Measurements from ENCODE around the gene ZMYM4.

ZMYM4 gene

GRCh38 chr1:35371506-35371905 is 103.0 kb downstream of the ZMYM4 start:
- TF ChIP-seq CTCF (IDR thresholded peaks at IDR 0.05) = no peak

GRCh38 chr1:35377555-35377954 is 109.0 kb downstream of the ZMYM4 start:
- no peak for TF ChIP-seq CTCF (IDR thresholded peaks at IDR 0.05)

DNA sequence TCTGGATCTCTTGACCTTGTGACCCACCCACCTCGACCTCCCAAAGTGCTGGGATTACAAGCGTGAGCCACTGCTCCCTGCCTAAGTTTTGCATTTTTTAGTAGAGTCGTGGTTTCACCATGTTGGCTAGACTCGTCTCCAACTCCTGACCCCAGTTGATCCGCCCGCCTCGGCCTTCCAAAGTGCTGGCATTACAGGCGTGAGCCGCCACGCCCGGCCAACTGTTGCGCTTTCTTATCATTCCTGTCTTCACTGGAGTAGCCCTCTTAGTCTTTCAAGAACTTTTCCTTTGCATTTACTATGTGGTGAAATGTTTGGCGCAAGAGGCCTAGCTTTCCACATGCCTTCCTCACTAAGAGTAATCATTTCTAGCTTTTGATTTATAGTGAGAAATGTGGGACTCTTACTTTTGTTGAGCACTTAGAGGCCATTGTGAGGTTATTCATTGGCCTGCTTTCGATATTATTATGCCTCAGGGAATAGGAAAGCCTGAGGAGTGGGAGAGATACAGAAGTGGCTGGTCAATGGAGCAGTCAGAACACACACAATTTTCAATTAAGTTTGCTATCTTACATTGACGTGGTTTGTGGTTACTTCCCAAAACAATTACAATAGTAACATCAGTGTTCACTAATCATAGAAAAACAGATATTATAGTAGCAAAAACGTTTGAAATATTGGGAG is 111.0 kb downstream of the ZMYM4 start:
- TF ChIP-seq CTCF (IDR thresholded peaks at IDR 0.05) = no peak

DNA sequence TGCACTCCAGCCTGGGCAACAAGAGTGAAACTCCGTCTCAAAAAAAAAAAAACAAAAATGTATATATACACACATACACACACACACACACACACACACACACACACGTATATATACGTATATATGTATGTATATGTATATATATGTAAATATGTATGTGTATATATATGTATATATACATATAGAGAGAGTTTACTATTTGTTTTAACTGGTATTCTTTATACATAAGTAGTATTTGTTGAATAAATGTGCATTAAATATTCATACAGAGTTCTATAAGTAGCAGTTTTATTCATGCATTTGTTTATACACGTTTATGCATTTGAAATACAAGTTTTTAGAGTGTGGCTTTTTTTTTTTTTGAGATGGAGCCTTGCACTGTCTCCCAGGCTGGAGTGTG is 113.6 kb downstream of the ZMYM4 start:
- no peak for TF ChIP-seq CTCF (IDR thresholded peaks at IDR 0.05)

GRCh38 chr1:35386290-35386689 is 117.8 kb downstream of the ZMYM4 start:
- TF ChIP-seq CTCF (IDR thresholded peaks at IDR 0.05) = no peak

GRCh38 chr1:35386959-35387358 is 118.5 kb downstream of the ZMYM4 start:
- no peak for TF ChIP-seq CTCF (IDR thresholded peaks at IDR 0.05)

DNA sequence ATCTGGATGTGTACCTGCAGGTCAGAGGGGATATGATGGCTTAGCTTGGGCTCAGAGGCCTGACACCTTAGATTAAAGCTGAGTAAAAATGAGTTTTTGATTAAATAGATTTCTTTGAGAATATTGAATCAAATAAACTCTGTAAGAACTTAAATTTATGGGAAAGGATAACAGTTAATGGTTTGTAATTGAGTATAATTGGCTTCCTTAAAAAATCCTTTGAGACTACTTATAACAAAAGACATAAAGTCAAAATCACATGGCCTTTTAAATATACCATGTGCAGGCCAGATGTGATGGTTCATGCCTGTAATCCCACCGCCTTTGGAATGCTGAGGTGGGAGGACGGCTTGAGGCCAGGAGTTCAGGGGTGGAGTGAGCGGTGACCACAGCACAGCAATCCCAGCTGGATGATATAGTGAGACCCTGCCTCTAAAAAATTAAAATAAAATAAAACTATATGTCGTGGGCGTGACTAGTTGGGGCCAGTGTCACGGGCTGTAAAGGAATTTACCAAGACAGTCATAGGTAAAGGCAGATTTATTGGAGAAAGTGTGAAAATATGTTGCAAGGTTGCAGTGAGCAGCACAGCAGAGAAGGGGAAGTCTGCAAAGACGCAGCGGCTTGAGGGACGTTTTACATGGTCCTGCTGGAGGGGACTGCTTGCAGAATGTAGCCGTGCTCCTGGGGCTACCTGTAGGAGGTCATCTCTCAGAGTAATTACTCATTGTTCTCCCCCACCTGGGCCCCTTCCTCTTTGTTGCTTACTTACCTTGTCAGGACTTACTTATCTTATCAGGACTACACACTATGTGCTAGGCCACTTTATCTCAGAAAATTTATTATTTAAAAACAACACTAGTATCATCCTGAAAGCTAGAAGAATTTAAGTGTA is 122.3 kb downstream of the ZMYM4 start:
- no peak for TF ChIP-seq CTCF (IDR thresholded peaks at IDR 0.05)
